T47D (cell line): ENCODE results near the gene KCNQ1.

Source experiments
- DNase-seq, 2 experiments: peaks; one replicate each; pipeline versions ENCODE4 v3.0.0 to v3.0.0-alpha.2; 2011 to 2012; ENCODE audit warnings: low read depth in 1 of 2, low spot score in 1 of 2
- JUND ChIP-seq: IDR thresholded peaks from 2 replicates; pipeline ENCODE4 v1.6.1; 2012; ENCODE audit warnings: low read depth
- in situ Hi-C: cut with HindIII; loops from 2 replicates; pipeline ENCODE4 v1.10.0; 2016; ENCODE audit warnings: low sequenced_read_pairs, low pct_unique_long_range_greater_than_20kb

Gene KCNQ1

GRCh38 chr11:2713661-2714462 is 269.1 kb downstream of the KCNQ1 start:
- no peak for DNase-seq
- no peak for TF ChIP-seq JUND
- in situ Hi-C loops, result no loop called here

GRCh38 chr11:2714463-2714800 is 269.6 kb downstream of the KCNQ1 start:
- no peak for DNase-seq
- in situ Hi-C loops, result no loop called here
- TF ChIP-seq JUND, result no peak

- TF ChIP-seq JUND, result no peak
- in situ Hi-C loops, result no loop called here
- DNase-seq, result no peak
Measured at GRCh38 chr11:2714871-2715270, 270.1 kb downstream of the KCNQ1 start.

- TF ChIP-seq JUND, result no peak
- no peak for DNase-seq
- in situ Hi-C loops, result no loop called here
Measured at GRCh38 chr11:2715716-2716350, 271.0 kb downstream of the KCNQ1 start.

GRCh38 chr11:2716376-2717095 is 271.7 kb downstream of the KCNQ1 start:
- no peak for DNase-seq
- in situ Hi-C loops, result no loop called here
- no peak for TF ChIP-seq JUND

- in situ Hi-C loops, result no loop called here
- TF ChIP-seq JUND, result no peak
- no peak for DNase-seq
Measured at GRCh38 chr11:2717561-2718325, 272.9 kb downstream of the KCNQ1 start.

- in situ Hi-C loops, result no loop called here
- TF ChIP-seq JUND, result no peak
- no peak for DNase-seq
Measured at GRCh38 chr11:2718817-2719438, 274.1 kb downstream of the KCNQ1 start.

GRCh38 chr11:2719831-2720590 is 275.2 kb downstream of the KCNQ1 start:
- in situ Hi-C loops, result no loop called here
- no peak for DNase-seq
- no peak for TF ChIP-seq JUND

GRCh38 chr11:2721210-2721916 is 276.6 kb downstream of the KCNQ1 start:
- no peak for TF ChIP-seq JUND
- in situ Hi-C loops, result no loop called here
- DNase-seq, result no peak

GRCh38 chr11:2722955-2723354 is 278.1 kb downstream of the KCNQ1 start:
- DNase-seq, result no peak
- TF ChIP-seq JUND, result no peak
- in situ Hi-C loops, result no loop called here

GRCh38 chr11:2724104-2724503 is 279.3 kb downstream of the KCNQ1 start:
- in situ Hi-C loops, result no loop called here
- no peak for DNase-seq

More at GRCh38 chr11:2724104-2724503, 279.3 kb downstream of the KCNQ1 start:
- no peak for TF ChIP-seq JUND
